Tibial nerve (tissue), 4 donors: ENCODE results near the gene FLII. TPM values are rescaled to one million over a fixed set of nuclear protein-coding genes. Genes with fewer than 3 reads are reported as not detected.
"Not testable (repeated sequence)": the region's sequence is repeated elsewhere in the genome, so short reads cannot be mapped to it uniquely, and the experiment has no call there.

ENCODE experiments used
- DNase-seq, 2 donors: peaks; one replicate each; pipeline ENCODE4 v3.0.0-alpha.2; 2019; ENCODE audit warnings: low spot score in 2 of 2
- H3K27ac ChIP-seq, 4 donors: fragments of 200-600 bp; sonication (generic) in 3 of 4; one replicate each; pipeline ENCODE4 v1.5.1; 2017 to 2019; ENCODE audit warnings: mild to moderate bottlenecking in 1 of 4
- H3K27me3 ChIP-seq, 2 donors: fragments of 200-600 bp; sonication (generic) in 1 of 2; one replicate each; pipeline versions ENCODE4 v1.5.1 to v1.6.0; 2017 to 2019
- H3K36me3 ChIP-seq, 3 donors: fragments of 200-600 bp; sonication (generic); one replicate each; pipeline ENCODE4 v1.5.1; 2018 to 2019
- H3K4me1 ChIP-seq, 4 donors: fragments of 200-600 bp; sonication (generic) in 3 of 4; one replicate each; pipeline ENCODE4 v1.5.1; 2017 to 2019
- H3K4me3 ChIP-seq, 4 donors: fragments of 200-600 bp; sonication (generic) in 3 of 4; one replicate each; pipeline ENCODE4 v1.5.1; 2017 to 2019; ENCODE audit warnings: mild to moderate bottlenecking in 1 of 4, moderate library complexity in 1 of 4
- H3K9me3 ChIP-seq, 4 donors: fragments of 200-600 bp; sonication (generic) in 3 of 4; one replicate each; pipeline ENCODE4 v1.5.1; 2017 to 2019
- EP300 ChIP-seq, 2 donors: sonication (generic); formaldehyde crosslinking; IDR thresholded peaks; one replicate each; pipeline ENCODE4 v1.6.1; 2017; ENCODE audit warnings: antibody characterized with exemption in 2 of 2, mild to moderate bottlenecking in 1 of 2
- POLR2A ChIP-seq, 2 donors: fragments of 450-650 bp; IDR thresholded peaks; one replicate each; pipeline ENCODE4 v1.6.1; 2017; ENCODE audit warnings: antibody characterized with exemption in 2 of 2, mild to moderate bottlenecking in 2 of 2, moderate library complexity in 2 of 2
- WGBS, 2 donors: methylation state at CpG; one replicate each; pipeline ENCODE4 v1.1.5; 2018; 5-methylcytosine and 5-hydroxymethylcytosine counted together
- total RNA-seq, 4 donors: library from RNA; depleted of rRNA; stranded (reverse); fragments of >200 nt; gene quantifications; one replicate each; pipeline ENCODE4 v1.1.0, GENCODE V29; 2016
- TF ChIP-seq, protein P1 (sequence below), 5 experiments: fragments of 200-600 bp in 3 of 5; fragments of 450-650 bp in 2 of 5; sonication (generic) in 3 of 5; IDR thresholded peaks; one replicate each; pipeline ENCODE4 v1.5.1; 2016 to 2019; ENCODE audit warnings: antibody characterized with exemption in 5 of 5, mild to moderate bottlenecking in 3 of 5, moderate library complexity in 2 of 5

Gene FLII
- total RNA-seq = 100 to 1,000 TPM; 284 to 466 (median 335) TPM

DNA sequence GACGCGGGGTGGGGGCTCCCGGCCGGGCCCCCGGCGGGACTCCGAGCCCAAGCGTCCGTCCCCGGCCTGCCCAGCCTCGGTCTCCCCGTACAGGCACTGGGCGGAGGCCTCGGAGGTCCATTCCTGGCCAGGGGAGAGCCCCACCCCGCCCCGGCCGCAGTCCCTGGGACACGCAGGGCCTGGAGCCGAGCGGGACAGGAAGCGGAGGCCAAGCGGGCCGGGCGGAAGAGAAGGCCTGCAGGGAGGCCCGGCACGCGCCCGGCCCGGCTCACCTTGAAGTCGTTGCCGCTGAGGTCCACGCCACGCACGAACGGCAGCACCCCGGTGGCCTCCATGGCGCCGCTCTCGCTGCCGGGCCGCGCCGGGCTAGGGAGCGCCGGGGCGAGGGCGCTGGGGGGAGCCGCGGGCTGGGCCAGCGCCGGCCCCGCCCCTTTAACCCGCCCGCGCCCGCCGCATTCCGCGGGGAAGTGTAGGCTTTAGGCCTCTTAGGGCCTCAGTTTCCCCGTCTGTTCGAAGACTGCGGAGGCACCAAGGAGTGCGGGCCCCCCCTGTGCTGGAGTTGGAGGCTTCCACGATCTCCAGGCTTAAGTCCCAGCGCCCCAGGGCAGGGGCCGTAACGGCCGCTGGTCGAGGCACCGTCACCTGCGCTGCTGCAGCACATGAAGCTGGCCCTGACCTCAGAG is at the start of gene FLII:
FLII (minus strand) TSS at position 383 of the 683 bp plus-strand sequence; CDS start at position 335, 48 bp downstream.
- Histone ChIP-seq H3K4me3 (peak within 1 kb of the TSS; percentile 83 to 100 (median 98)), H3K36me3 (peaks cover 0 to 41% (median 15%) of the 10 kb centered on the region in 3 donors), H3K9me3 (no peaks in the 10 kb centered on the region), H3K4me1 (peaks cover 0 to 60% (median 37%) of the 10 kb centered on the region in 4 donors), H3K27me3 (no peaks in the 10 kb centered on the region), H3K27ac (peak within 1 kb of the TSS; percentile 88 to 99 (median 97))
- peak in 1 of 2 donors; percentile 22 for DNase-seq
- WGBS, 2 donors = 0 to 2% methylated on average over 3 to 21 of the region's 71 CpGs
- TF ChIP-seq EP300 (IDR thresholded peaks at IDR 0.05) (peak in 1 of 2 donors; percentile 81), POLR2A (IDR thresholded peaks at IDR 0.05) (peak; percentile 58 to 80)
- TF ChIP-seq, protein P1, sequence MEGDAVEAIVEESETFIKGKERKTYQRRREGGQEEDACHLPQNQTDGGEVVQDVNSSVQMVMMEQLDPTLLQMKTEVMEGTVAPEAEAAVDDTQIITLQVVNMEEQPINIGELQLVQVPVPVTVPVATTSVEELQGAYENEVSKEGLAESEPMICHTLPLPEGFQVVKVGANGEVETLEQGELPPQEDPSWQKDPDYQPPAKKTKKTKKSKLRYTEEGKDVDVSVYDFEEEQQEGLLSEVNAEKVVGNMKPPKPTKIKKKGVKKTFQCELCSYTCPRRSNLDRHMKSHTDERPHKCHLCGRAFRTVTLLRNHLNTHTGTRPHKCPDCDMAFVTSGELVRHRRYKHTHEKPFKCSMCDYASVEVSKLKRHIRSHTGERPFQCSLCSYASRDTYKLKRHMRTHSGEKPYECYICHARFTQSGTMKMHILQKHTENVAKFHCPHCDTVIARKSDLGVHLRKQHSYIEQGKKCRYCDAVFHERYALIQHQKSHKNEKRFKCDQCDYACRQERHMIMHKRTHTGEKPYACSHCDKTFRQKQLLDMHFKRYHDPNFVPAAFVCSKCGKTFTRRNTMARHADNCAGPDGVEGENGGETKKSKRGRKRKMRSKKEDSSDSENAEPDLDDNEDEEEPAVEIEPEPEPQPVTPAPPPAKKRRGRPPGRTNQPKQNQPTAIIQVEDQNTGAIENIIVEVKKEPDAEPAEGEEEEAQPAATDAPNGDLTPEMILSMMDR (IDR thresholded peaks at IDR 0.05) = peak in 1 of 5 experiments; percentile 16

DNA sequence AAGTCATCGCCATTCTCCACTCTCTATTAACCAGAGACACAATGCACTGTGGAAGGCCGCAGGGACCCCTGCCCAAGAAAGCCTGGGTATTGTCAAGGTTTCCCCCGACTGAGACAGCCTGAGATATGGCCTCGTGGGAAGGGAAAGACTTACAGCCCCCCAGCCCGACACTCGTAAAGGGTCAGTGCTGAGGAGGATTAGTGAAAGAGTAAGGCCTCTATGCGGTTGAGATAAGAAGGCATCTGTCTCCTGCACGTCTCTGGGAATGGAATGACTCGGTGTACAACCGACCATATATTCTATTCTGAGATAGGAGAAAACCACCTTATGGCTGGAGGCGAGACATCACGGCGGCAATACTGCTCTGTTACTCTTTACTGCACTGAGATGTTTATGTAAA is 44.7 kb upstream of the FLII start:
- 76 to 81% methylated on average over 13 of the region's 13 CpGs for WGBS, 2 donors
- H3K27ac ChIP-seq, H3K9me3 ChIP-seq, H3K27me3 ChIP-seq, H3K4me1 ChIP-seq, H3K4me3 ChIP-seq, DNase-seq: not testable (repeated sequence)
- peaks cover 0 to 92% (median 44%) of the 10 kb centered on the region in 3 donors for H3K36me3 ChIP-seq

DNA sequence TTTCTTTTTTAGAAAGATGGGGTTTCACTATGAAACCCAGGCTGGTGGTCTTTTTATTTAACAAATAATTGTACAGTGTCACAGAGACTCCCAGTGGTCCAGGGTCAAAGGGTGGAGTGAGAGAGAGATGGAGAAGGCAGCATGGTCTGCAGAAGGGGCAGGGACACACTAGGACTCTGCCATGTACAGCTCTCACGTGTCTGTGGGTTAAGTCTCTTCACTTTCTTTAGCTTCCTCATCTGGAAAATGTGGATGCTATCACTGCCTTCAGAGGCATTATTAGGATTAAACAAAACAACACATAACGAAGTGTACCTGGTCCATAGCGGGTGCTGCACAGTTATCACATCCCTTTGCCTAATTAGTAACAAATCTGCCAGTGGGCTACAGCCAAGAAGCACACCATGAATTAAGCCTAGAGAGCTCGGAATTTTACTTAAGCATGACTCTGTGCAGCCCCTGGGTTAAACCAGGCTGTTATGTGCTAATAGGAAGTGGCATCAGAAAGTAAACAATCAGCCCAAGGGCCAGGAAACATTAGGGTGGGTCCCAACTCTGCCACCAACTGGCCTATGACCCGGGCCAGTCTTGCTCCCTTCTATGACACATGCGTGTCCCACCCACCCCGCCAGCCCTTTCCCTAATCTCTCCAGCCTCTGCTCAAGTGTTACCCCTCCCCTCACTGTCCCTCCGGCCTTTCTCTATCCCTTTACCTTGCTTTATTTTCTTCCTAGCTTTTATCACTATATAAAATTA is 42.4 kb upstream of the FLII start:
- Histone ChIP-seq H3K27ac (no peak overlapping the region), H3K9me3 (no peaks in the 10 kb centered on the region), H3K36me3 (peaks cover 0 to 95% (median 32%) of the 10 kb centered on the region in 3 donors), H3K27me3 (no peaks in the 10 kb centered on the region), H3K4me1 (no peaks in the 10 kb centered on the region), H3K4me3 (no peak overlapping the region)
- TF ChIP-seq, protein P1 (IDR thresholded peaks at IDR 0.05) = no peak
- no peak for DNase-seq
- whole genome bisulfite sequencing, 2 donors = 78 to 84% methylated on average over 8 of the region's 8 CpGs

DNA sequence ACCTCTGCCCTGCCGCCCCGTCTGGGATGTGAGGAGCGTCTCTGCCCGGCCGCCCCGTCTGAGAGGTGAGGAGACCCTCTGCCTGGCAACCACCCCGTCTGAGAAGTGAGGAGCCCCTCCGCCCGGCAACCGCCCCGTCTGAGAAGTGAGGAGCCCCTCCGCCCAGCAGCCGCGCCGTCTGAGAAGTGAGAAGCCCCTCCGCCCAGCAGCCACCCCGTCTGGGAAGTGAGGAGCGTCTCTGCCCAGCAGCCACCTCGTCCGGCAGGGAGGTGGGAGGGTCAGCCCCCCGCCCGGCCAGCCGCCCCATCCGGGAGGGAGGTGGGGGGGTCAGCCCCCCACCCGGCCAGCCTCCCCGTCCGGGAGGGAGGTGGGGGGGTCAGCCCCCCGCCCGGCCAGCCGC is 39.5 kb upstream of the FLII start:
- whole genome bisulfite sequencing, 2 donors = no CpG with 5 or more reads among the region's 30 CpGs
- DNase-seq, H3K9me3 ChIP-seq, H3K27ac ChIP-seq, H3K27me3 ChIP-seq, H3K4me1 ChIP-seq, H3K4me3 ChIP-seq: not testable (repeated sequence)
- peaks cover 0 to 95% (median 24%) of the 10 kb centered on the region in 3 donors for H3K36me3 ChIP-seq

DNA sequence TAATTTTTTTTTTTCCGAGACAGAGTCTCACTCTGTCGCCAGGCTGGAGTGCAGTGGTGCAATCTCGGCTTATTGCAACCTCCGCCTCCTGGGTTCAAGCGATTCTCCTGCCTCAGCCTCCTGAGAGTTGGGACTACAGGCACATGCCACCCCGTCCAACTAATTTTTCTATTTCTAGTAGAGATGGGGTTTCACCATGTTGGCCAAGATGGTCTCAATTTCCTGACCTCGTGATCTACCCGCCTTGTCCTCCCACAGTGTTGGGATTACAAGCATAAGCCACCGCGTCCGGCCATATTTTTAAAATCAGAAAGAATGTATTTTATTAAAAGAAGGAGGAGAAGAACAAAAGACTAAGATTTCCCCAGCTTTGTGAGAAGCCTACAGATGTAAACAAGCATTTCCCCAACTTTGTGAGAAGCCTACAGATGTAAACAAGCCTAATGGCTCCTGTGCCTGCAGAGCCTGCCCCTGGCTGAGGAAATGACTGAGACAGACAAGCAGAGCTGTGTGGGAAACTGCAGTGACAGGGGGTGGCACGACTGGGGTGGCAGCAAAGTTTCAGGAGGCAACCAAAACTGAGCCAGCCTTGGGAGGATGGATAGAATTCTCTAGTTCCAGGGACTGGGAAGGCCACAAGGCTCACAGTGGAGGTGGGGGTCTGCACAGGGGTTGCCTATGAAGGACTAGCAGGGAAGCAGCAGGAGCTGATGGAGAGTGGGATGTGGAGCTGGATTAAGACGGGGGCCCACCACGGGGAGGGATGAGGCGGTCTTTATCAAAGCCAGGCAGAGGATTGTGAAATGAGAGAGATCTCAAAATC is 33.4 kb upstream of the FLII start:
- 88 to 91% methylated on average over 15 of the region's 15 CpGs for WGBS, 2 donors
- H3K27ac ChIP-seq = no peak overlapping the region

More for the DNA sequence above, 33.4 kb upstream of the FLII start:
- H3K27me3 ChIP-seq = no peaks in the 10 kb centered on the region
- H3K9me3 ChIP-seq = no peaks in the 10 kb centered on the region
- DNase-seq = no peak
- H3K36me3 ChIP-seq = peaks cover 2 to 99% (median 36%) of the 10 kb centered on the region in 3 donors
- no peak overlapping the region for H3K4me3 ChIP-seq
- no peaks in the 10 kb centered on the region for H3K4me1 ChIP-seq
- TF ChIP-seq EP300 (IDR thresholded peaks at IDR 0.05) = no peak
- TF ChIP-seq, protein P1 (IDR thresholded peaks at IDR 0.05) = no peak
- no peak for TF ChIP-seq POLR2A (IDR thresholded peaks at IDR 0.05)
